Adrenal gland (tissue), 5 donors: ENCODE measurements around the gene CILP2.

Experiments
- POLR2A ChIP-seq, 2 donors: fragments of 450-650 bp; IDR thresholded peaks; one replicate each; pipeline ENCODE4 v1.6.1; 2017; ENCODE audit warnings: antibody characterized with exemption in 2 of 2, mild to moderate bottlenecking in 2 of 2, moderate library complexity in 1 of 2
- TF ChIP-seq, protein P1 (sequence below), 6 experiments: fragments of 450-650 bp in 4 of 6; fragments of 200-600 bp in 2 of 6; sonication (generic) in 1 of 6; IDR thresholded peaks; 1 replicate in 5 of 6; 2 replicates in 1 of 6; pipeline versions ENCODE4 v1.5.1 to v1.8.0; 2016 to 2021; ENCODE audit warnings: antibody characterized with exemption in 6 of 6, mild to moderate bottlenecking in 2 of 6, moderate library complexity in 1 of 6
- donor health status: DM: no; HTN: no; CAD: no.

- TF ChIP-seq, protein P1, sequence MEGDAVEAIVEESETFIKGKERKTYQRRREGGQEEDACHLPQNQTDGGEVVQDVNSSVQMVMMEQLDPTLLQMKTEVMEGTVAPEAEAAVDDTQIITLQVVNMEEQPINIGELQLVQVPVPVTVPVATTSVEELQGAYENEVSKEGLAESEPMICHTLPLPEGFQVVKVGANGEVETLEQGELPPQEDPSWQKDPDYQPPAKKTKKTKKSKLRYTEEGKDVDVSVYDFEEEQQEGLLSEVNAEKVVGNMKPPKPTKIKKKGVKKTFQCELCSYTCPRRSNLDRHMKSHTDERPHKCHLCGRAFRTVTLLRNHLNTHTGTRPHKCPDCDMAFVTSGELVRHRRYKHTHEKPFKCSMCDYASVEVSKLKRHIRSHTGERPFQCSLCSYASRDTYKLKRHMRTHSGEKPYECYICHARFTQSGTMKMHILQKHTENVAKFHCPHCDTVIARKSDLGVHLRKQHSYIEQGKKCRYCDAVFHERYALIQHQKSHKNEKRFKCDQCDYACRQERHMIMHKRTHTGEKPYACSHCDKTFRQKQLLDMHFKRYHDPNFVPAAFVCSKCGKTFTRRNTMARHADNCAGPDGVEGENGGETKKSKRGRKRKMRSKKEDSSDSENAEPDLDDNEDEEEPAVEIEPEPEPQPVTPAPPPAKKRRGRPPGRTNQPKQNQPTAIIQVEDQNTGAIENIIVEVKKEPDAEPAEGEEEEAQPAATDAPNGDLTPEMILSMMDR (IDR thresholded peaks at IDR 0.05) = no peak
- TF ChIP-seq POLR2A (IDR thresholded peaks at IDR 0.05) = no peak
Observed at GRCh38 chr19:19561946-19562664, 24.0 kb downstream of the CILP2 start.
